Myocyte (in vitro differentiated cells): ENCODE results near the gene CTDSP2. TPM values are rescaled to one million over a fixed set of nuclear protein-coding genes. Genes with fewer than 3 reads are reported as not detected.

Experiments used
- DNase-seq: peaks from one replicate; pipeline ENCODE4 v3.0.0-alpha.2; 2012; ENCODE audit warnings: low read depth
- total RNA-seq: library from RNA; depleted of rRNA; stranded (reverse); fragments of >200 nt; gene quantifications from 2 replicates; pipeline ENCODE4 v1.2.3, GENCODE V29; 2014

The CTDSP2 gene
- total RNA-seq, 1 donor from 2014 or later = 43.4 TPM

DNA sequence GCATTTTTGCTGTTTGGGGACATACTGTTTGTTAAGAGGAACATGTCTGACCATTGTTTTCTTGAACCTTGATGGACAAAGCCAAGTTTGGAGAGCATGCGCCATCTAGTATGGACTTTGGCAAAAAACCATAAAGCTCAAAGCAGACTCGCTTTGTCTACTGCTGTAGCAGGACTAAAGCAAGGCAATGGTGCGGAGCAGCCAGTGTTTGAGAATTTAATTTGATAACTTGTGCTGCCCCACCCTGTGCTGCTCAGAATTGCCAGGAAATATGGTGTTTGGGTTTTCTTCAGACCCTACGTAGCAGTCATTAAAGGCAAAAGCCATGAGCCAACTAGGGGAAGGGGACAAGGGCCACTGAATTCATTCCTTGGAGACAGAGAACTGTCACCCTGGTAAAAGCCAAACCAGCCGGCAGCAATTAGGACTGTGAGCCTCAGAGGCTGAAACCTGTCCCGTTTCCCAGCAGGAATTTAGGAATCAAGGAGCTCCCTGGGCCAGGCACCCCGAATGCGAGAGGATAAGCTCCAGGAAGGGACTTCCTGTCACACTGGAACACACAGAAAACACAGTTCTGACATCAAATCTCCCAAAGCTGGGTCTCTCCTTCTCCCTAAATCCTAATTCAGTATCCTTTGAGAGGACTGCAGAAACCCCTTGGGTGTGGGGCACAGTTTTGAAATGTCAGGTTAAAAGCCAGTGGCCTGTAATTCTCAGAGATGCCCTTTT lies 29.1 kb downstream of the CTDSP2 start:
- DNase-seq = no peak

DNA sequence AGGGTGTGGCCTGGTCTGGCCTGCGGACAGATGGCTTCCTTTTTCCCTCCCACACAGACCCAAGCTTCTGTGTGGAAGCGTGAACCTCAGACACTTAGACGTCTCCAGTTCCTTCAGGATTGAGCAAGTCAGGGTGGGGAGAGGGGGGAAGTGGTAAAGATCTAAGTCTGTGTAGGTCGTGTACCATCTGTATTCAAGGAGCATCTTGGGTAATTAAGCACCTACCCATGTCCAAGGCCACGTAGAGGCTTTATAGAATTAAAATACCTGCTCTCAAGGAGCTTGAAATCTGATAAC lies 29.7 kb downstream of the CTDSP2 start:
- peak; percentile 37 for DNase-seq

DNA sequence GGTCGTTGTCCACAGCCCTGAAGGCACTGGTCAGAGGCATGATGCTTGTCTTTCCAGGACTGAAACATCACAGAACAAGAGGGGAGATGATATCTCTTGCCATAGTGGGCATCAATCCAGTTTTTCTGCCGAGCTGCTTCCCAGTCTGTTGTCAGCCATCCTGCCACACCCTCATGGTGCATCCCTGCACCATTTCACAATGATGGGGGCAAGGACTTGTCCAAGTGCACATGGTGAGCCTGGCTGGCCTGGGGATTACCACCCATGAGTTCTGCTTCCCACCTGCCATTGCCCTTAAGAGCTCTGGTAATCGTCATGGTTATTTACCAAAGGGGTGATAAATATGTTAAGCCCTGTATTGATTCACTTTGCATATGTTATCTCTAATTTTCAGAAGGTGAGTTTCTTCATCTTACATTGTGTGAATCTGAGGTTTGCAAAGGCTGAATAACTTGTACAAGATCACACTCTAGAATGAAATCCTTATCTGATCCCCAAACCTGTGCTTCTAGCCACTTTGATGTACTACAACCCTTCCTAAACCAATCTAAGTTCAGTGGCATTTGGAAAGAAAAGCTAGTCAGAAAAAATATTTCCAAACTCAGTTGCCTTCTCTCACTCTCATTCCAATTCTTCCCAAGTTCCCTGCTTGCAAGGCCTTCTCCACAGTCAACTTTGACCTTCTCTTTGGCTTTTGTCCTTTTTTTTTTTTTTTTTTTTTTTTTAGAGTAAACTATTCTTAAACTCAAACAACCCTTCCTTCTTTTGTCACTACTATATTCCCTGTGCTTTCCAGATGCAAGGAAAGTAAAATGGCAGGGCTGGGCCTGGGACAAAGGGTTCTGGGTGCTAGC lies 30.3 kb downstream of the CTDSP2 start:
- DNase-seq = no peak

DNA sequence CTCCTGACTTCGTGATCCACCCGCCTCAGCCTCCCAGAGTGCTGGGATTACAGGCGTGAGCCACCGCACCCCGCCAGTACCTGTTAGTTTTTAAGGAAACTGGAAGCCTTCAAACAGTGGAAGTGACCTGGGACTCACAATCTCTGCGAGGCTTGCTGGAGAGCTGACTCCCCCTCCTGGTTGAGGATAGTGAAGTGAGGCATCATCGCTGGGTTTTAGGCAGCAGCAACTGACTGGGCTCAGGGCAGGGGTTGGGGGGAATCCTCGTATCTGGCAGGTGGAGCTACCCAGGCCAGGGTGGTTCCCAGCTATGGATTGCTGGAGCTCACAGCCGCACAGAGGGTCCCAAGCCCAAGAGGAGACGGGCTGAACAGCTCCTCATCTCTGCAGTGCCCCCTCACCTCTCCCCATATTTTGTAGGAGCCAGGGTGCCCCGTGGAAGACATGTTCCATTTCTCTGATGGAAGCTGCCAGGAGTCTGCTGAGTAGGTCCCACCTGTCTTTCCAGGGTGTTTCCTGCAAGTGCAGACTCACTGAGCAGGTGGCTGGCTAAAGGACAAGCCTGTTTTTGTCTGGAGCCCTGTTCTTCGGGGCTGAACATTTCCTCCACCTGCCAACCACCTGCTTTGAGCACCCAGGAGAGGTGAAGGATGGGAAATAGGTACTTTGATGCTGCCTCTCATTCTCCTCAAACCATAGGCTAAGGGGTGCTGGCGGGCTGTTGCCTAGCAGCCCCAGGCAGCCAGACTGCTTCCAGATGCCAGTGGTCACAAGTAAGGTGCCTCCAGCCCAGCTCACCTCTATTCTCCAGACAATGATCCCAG lies 31.1 kb downstream of the CTDSP2 start:
- DNase-seq = no peak

DNA sequence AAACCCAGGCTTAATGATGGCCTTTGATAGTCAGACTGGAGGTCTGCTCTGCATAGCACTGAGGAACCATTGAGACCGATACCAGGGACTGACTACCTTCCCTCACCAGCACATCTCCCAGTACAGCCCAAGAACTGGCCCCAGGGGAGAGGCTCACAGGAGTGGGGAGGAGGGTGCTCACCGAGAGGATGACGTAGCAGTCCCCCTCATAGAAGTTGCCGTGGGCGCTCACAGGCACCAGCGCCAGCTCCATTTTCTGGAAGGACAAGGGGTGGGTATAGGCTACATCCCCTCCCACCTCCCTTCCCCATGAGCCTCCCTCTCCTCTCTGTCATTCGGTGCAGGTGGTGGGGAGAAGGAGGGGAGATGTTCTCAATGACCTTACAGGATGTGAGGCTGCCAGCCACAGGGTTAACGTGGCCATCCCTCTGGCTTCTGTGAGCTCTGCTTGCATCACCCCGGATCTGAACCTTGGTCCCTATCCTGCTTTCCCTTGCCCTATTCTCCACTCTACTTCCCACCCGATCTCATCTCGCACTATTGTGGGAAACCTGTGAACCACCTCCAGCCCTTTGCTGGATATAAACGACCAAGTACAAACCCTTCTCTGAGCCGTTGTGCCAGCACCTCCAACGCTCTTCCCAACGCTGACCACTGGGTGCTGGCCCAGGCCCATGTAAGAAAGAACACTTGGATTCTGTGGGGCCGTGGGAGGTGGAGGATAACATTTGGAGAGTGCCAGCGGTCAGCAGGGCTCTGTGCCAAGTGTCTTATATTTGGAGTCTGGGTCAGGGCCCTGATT lies 32.4 kb downstream of the CTDSP2 start:
- DNase-seq = peak; percentile 75

DNA sequence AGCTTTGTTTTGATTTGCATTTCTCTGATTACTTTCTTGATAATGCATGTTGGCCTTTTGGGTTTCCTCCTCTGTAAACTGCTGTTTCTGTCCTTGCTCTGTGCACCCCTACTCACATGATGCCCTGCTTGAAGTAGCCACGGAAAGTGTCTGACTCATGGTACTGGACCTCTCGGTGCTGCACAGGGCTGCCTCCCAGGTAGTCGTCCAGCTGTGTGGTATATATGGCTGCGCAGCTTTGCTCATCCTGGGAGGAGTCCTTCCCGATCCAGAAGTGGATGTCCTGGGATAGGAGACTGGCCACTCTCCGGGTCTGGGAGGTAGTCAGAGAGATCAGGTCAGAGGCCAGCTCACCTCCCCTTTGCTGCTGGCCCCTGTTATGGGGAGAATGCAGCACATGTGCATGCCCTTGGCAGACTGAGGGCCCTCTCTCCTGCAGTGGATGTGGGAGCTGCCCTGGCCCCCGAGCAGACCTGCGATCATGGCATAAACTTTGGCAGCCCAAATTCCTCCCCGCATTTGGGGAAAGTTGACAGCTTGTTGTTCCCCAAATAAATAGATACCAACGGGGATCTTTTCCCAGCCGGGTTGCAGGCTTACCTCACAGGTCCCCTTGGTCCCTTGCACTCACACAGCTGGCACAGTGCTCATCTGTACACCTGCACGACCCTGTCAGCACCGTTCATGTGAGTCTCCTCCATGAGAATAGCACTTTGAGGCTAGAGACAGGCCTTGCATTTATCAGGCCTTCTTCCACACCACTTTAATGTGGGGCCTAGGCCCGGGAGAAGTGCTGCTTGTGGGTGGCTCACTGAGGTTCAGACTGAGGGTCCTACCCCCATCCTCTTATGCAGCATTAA lies 33.2 kb downstream of the CTDSP2 start:
- DNase-seq = no peak

DNA sequence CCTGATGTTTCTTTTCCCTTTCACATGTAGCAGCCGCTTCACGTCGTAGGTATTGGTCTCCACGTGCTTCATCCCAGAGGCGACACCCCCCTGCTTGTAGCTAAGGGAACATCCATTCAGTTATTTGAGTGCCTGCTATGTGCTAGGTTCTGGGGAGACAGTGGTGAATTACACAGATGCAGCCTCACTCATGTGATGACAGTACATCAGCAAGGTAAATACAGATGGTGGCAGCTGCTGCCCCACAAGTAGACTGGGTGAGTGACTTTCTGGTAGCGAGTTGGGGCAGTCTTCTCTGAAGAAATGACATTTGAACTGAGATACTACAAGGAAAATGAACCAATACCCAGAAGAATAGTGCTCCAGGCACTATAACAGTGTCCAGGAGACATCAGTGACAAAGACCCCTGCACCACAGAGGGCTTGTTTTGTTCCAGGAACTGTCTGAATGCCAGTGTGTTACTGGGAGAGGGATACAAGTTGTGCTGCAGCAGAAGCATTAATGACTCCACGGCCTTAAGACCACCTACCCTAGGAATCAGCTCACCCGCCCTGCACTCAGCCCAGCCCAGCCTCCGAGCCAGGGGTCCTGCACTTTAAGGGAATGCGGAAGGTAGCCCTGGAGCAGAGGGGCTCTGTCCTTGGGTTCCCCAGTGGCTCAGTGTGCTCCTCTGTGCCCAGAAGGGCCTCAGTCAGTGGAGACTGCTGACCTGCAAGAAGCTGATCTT lies 35.3 kb downstream of the CTDSP2 start:
- DNase-seq = no peak

DNA sequence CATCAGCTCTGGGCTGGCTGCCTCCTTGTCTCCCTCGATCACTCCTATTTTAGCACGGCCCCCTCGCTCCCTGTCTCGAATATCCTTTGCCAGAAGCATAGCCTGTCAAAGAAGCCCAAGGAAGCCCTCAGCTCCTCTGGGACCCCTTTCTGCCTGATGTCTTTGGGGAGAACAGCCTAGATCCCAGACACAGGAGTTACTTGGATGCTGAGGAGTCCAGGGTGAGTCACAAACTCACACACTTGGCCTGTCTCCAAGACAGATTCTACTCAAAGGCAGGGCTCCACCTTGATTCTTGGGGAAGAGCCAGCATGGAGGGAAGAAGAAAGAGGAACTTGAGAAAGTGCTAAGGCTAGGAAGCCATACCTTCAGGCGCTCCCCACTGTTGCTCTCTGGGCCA lies 36.1 kb downstream of the CTDSP2 start:
- no peak for DNase-seq

DNA sequence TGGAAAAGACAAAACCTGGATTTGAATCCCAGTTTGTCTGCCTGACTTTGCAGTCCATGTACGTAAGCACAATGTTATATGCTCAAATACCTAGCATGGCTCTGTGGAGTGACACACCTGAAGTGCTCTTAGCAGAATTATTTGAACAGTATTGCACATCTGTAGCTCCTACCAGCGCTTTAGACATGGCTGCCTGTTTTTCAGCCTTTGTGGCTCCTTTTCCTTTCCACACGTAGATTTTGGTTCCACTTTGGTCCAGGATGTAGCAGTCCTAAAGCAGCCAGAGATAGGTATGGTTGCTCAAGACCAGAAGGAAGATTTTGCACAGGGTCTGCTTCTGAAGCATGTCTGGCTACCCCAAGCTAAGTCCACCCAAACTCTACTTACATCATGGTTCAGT lies 37.1 kb downstream of the CTDSP2 start:
- DNase-seq = no peak

DNA sequence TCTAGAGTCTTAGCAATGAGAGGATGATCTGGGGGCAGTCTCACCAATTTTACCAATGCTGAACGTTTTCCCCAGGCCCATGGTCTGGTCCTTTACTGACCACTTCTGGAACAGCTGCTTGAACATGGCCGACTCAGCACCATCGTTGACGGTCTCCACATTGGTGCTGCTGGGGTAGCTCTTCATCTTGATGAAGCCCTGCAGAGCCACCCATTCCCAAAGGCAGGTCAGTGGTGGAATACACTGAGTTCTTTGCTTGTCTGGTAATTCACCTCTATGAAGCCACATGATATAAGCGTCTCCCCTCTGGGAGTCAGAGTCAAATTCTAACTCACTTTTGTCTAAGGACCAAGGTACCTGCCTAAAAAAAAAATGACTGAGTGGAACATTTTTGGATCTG lies 38.2 kb downstream of the CTDSP2 start:
- DNase-seq = no peak

DNA sequence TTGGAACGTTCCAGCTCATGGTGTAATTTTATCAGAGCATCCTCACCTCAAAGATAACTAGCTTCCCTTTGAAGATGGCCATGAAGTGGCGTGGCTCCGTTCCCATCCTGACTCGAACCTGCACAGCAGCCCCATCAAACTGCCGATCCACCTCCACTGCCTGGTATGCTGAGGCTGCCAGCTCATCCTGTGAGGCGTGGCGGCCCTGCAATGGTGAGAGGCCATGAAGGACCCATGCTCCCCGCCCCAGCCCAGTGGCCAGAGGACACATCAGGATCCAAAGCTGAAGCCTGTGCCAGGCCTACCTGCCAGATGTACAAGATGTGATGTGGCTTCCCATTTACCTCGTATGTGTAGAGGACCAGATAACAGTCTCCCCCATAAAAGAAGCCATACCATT lies 39.2 kb downstream of the CTDSP2 start:
- no peak for DNase-seq

DNA sequence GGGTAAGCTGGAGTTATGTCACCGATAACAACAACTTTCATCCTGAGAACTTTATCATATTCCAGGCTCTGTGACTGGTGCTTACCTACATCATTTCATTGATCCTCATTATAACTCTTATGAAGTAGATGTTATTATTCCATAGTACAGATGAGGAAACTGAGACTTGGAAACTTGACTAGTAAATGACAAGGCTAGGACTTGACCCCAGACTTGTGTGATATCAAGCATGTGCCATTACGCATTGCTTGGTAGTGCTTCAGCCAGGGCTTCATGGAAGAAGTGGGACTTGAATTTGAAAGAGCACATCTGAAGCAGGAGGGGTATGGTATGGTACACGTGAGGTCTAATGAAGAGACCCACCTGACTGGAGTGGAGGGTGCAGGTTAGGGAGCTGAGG lies 39.9 kb downstream of the CTDSP2 start:
- no peak for DNase-seq

DNA sequence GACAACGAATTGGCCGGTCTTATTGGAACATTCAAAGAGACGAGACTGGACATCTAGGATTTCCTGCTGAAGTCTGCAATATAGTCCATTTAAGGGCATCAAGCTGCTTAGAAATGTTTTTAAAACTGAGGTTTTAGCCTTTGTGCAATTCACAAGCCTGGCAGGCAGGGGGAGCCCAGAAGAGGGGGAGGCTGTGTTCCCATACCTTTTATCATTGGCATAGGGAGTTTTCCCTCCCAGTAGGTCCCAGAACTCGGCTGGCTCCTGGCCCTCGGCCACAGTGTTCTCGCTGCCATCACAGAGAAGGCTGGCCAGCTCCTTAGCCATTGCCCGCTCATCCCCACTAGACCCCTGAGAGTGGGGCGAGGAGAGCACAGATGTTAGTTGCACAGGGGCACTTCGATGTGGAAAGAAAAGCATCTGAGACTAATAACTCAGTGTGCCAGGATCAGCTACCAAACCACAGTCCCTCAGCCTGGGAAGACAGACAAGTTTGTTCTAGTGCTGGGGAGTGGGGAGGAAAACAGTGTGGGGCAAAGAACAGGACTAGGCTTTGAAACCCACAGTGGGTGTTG lies 43.1 kb downstream of the CTDSP2 start:
- peak; percentile 32 for DNase-seq

DNA sequence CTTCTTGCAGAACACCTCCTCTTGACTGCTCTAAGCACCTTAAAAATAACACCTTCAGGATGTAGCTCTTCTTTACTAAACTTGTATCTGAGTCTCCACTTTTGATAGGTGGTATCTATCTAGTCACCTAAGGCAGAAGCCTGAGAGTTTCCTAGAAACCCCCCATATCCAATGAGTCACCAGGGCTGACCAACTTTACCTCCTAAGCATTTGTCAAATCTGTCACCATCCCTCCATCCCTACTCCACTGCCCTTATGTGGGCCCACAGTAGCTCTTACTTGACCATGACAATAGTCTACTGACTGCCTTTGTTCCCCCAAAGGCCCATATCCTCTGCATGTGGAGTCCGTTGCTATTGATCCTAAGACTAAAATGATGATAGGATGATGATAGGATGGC lies 43.9 kb downstream of the CTDSP2 start:
- DNase-seq = no peak

DNA sequence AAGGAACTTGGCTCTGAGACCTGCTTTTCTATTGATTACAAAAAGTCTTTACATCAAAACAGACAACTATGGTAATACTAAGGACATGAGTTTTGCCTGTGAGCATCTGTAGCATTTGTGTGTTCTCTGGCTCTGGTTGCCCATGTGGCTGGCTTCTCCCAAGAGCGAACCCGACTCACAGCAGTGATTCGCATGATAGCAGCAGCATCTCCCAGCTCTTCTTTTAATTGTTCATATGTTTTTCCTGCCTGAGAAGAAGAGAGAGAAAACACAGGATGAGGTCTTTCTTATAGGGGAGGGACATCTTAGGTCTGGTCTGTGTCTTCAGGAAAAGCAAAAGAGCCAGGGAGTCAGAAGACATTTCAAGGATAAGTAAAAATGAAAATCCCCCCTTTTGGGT lies 45.6 kb downstream of the CTDSP2 start:
- DNase-seq = no peak

DNA sequence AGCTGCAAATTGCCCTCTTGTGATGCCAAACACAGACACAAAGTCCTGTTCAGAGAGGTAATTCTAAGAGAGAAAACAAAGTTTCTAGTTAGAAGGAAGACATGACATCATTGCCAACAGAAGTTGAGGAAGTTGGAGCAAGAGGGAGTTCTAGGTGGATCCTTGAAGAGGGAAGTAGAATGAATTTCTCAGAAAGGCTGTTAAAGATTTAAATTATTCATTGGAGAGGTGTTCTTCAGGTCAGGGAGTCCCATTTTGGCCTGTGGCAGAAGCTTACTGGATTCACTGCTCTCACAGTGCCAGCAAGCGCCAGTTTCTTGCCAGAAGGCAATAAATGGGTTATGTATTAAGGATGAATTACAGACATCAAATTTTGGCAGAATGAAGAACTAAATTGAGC lies 48.6 kb downstream of the CTDSP2 start:
- DNase-seq = no peak

DNA sequence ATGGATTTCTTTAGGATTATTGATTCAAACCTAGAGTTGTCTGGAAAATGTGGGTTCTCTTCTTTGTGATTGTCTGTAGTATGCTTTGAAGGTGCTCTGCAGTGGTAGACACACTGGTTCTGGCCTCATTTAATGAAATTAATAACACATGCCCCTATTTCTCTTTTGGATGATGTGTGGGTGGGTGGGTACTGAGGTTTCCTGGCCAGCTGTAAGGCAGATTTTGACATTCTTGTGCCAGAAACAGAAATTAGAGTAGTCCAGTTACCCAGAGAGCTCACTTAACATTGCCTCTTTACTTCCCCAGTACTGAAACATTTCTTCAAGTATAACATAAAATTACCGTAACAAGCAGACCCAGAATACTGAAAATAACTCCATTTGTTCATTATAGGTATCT lies 49.5 kb downstream of the CTDSP2 start:
- DNase-seq = no peak

DNA sequence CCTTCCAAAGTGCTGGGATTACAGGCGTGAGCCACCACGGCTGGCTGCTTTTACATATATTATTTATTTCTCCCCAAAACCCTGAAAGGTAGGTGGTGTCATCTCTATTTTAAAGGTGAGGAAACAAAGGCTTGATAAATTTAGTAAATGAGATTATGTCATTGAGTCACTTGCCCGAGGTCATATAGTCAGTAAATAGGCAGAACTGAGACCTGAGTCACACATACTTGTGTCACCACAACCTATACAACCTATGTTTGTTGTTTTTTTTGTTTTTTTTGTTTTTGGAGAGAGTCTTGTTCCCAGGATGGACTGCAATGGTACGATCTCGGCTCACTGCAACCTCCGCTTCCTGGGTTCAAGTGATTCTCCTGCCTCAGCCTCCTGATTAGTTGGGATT lies 51.2 kb downstream of the CTDSP2 start:
- DNase-seq = no peak

DNA sequence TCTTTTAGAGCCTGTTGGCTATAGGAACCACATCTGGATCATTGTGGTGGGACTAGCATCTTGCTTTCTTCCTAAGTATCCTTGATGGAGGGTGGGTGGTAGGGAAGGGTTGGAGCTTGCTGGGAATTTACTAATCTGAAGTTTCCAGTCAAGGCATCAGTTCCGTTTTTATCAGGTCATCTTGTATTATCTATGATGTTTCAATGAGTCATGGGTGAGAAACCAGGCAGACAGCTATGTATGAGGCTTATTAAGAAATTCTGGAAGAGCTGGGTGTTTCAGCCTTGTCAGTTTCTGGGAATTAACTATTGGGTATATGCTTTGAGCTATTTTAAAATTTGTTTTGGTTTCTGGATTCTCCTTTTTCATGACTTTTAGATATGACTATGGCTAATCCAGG lies 52.6 kb downstream of the CTDSP2 start:
- DNase-seq = no peak
